MM.1S (cell line): ENCODE results near the gene DHX30.

Experiments used
- EZH2 ChIP-seq: fragments of 300-600 bp; sonication (generic); optimal IDR thresholded peaks from 2 replicates; pipeline ENCODE3; 2017; ENCODE audit warnings: low read depth, mild to moderate bottlenecking, antibody characterized with exemption, low read length, mixed read lengths
- EZH2phosphoT487 ChIP-seq: fragments of 300-600 bp; sonication (generic); IDR thresholded peaks from 2 replicates; pipeline ENCODE4 v1.6.1; 2018; ENCODE audit warnings: antibody characterized with exemption, low read length
- TF ChIP-seq, protein P1 (sequence below): fragments of 300-600 bp; sonication (generic); IDR thresholded peaks from 2 replicates; pipeline ENCODE4 v1.5.1; 2016; ENCODE audit warnings: antibody characterized with exemption, low read length, mixed read lengths

- TF ChIP-seq, protein P1, sequence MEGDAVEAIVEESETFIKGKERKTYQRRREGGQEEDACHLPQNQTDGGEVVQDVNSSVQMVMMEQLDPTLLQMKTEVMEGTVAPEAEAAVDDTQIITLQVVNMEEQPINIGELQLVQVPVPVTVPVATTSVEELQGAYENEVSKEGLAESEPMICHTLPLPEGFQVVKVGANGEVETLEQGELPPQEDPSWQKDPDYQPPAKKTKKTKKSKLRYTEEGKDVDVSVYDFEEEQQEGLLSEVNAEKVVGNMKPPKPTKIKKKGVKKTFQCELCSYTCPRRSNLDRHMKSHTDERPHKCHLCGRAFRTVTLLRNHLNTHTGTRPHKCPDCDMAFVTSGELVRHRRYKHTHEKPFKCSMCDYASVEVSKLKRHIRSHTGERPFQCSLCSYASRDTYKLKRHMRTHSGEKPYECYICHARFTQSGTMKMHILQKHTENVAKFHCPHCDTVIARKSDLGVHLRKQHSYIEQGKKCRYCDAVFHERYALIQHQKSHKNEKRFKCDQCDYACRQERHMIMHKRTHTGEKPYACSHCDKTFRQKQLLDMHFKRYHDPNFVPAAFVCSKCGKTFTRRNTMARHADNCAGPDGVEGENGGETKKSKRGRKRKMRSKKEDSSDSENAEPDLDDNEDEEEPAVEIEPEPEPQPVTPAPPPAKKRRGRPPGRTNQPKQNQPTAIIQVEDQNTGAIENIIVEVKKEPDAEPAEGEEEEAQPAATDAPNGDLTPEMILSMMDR = no peak
- TF ChIP-seq EZH2 = no peak
- no peak for TF ChIP-seq EZH2phosphoT487
Observed at GRCh38 chr3:47854720-47855455, 52.0 kb downstream of the DHX30 start.
